ENCODE measurements around the gene DNAJC4. TPM values are rescaled to one million over a fixed set of nuclear protein-coding genes. Genes with fewer than 3 reads are reported as not detected.

Gene DNAJC4
- total RNA-seq, 1 donor from 2014 or later = 59.9 TPM

- peak overlapping the region; percentile 98 for H3K27ac ChIP-seq (replicated peaks)
- intact Hi-C loops (cut with micrococcal nuclease) = no loop called here
- H3K4me3 ChIP-seq = peak overlapping the region; percentile 85
- peaks cover 57% of the 10 kb centered on the region for H3K4me1 ChIP-seq
- no peaks in the 10 kb centered on the region for H3K9me3 ChIP-seq (replicated peaks)
- H3K36me3 ChIP-seq = peaks cover 32% of the 10 kb centered on the region
- no peaks in the 10 kb centered on the region for H3K27me3 ChIP-seq (ENCODE audit: low read depth)
- TF ChIP-seq CTCF (IDR thresholded peaks at IDR 0.05; ENCODE audit: borderline replicate concordance) = peak; percentile 16
- DNase-seq = peak; percentile 60
Measured at GRCh38 chr11:64268025-64268892, 37.9 kb downstream of the DNAJC4 start.

GRCh38 chr11:64268893-64269539 is 38.7 kb downstream of the DNAJC4 start:
- H3K4me1 ChIP-seq = peaks cover 64% of the 10 kb centered on the region
- H3K4me3 ChIP-seq = peak overlapping the region; percentile 85
- no peaks in the 10 kb centered on the region for H3K9me3 ChIP-seq (replicated peaks)
- H3K27ac ChIP-seq (replicated peaks) = peak overlapping the region; percentile 98
- peaks cover 24% of the 10 kb centered on the region for H3K36me3 ChIP-seq
- no peak for TF ChIP-seq CTCF (IDR thresholded peaks at IDR 0.05; ENCODE audit: borderline replicate concordance)
- H3K27me3 ChIP-seq (ENCODE audit: low read depth) = no peaks in the 10 kb centered on the region
- peak; percentile 71 for DNase-seq
- intact Hi-C loops (cut with micrococcal nuclease) = no loop called here

- DNase-seq = peak; percentile 98
- TF ChIP-seq CTCF (IDR thresholded peaks at IDR 0.05; ENCODE audit: borderline replicate concordance) = no peak
- Histone ChIP-seq H3K4me1 (peaks cover 64% of the 10 kb centered on the region), H3K27me3 (ENCODE audit: low read depth) (no peaks in the 10 kb centered on the region), H3K9me3 (replicated peaks) (no peaks in the 10 kb centered on the region), H3K4me3 (peak overlapping the region; percentile 85), H3K27ac (replicated peaks) (peak overlapping the region; percentile 98), H3K36me3 (peaks cover 19% of the 10 kb centered on the region)
- intact Hi-C loops (cut with micrococcal nuclease) = no loop called here
Measured at GRCh38 chr11:64269540-64270220, 39.3 kb downstream of the DNAJC4 start.

- Histone ChIP-seq H3K4me3 (no peak overlapping the region), H3K27ac (replicated peaks) (no peak overlapping the region), H3K4me1 (peaks cover 36% of the 10 kb centered on the region), H3K9me3 (replicated peaks) (no peaks in the 10 kb centered on the region), H3K27me3 (ENCODE audit: low read depth) (no peaks in the 10 kb centered on the region), H3K36me3 (peaks cover 36% of the 10 kb centered on the region)
- TF ChIP-seq CTCF (IDR thresholded peaks at IDR 0.05; ENCODE audit: borderline replicate concordance) = no peak
- intact Hi-C loops (cut with micrococcal nuclease) = no loop called here
- no peak for DNase-seq
Measured at GRCh38 chr11:64275031-64275800, 44.9 kb downstream of the DNAJC4 start.

- peaks cover 32% of the 10 kb centered on the region for H3K4me1 ChIP-seq
- no peak overlapping the region for H3K4me3 ChIP-seq
- H3K27me3 ChIP-seq (ENCODE audit: low read depth) = no peaks in the 10 kb centered on the region
- peaks cover 40% of the 10 kb centered on the region for H3K36me3 ChIP-seq
- DNase-seq = no peak
- no peak overlapping the region for H3K27ac ChIP-seq (replicated peaks)
- no peaks in the 10 kb centered on the region for H3K9me3 ChIP-seq (replicated peaks)
- intact Hi-C loops (cut with micrococcal nuclease) = no loop called here
- TF ChIP-seq CTCF (IDR thresholded peaks at IDR 0.05; ENCODE audit: borderline replicate concordance) = no peak
Measured at GRCh38 chr11:64275841-64276240, 45.5 kb downstream of the DNAJC4 start.

Data from left ventricle myocardium inferior (tissue), 1 donor.